GDM1 (cell line): ENCODE results near the gene LHX3.

ENCODE experiments used
- DNase-seq: peaks from one replicate; lab custom pipeline; 2025; lab: John Stamatoyannopoulos, UW

The LHX3 gene

GRCh38 chr9:136177224-136177623, 27.7 kb downstream of the LHX3 start:
- DNase-seq = no peak

- no peak for DNase-seq
These were observed 29.2 kb downstream of the LHX3 start for GRCh38 chr9:136175616-136176197.

GRCh38 chr9:136174779-136175615, 29.9 kb downstream of the LHX3 start:
- no peak for DNase-seq

GRCh38 chr9:136173648-136174290, 31.2 kb downstream of the LHX3 start:
- DNase-seq = no peak

- no peak for DNase-seq
These were observed 32.4 kb downstream of the LHX3 start for GRCh38 chr9:136172412-136173079.

- no peak for DNase-seq
These were observed 33.0 kb downstream of the LHX3 start for GRCh38 chr9:136171801-136172411.

- DNase-seq = no peak
These were observed 33.7 kb downstream of the LHX3 start for GRCh38 chr9:136171009-136171800.

GRCh38 chr9:136170006-136170901, 34.7 kb downstream of the LHX3 start:
- no peak for DNase-seq

GRCh38 chr9:136169495-136169894, 35.4 kb downstream of the LHX3 start:
- no peak for DNase-seq

- no peak for DNase-seq
These were observed 41.6 kb downstream of the LHX3 start for GRCh38 chr9:136163248-136163850.

- no peak for DNase-seq
These were observed 43.8 kb downstream of the LHX3 start for GRCh38 chr9:136160995-136161610.

GRCh38 chr9:136160381-136160841, 44.5 kb downstream of the LHX3 start:
- DNase-seq = no peak

- DNase-seq = no peak
These were observed 45.1 kb downstream of the LHX3 start for GRCh38 chr9:136159851-136160250.

GRCh38 chr9:136157477-136158265, 47.3 kb downstream of the LHX3 start:
- no peak for DNase-seq

GRCh38 chr9:136156209-136157120, 48.5 kb downstream of the LHX3 start:
- DNase-seq = no peak

GRCh38 chr9:136155576-136155975, 49.4 kb downstream of the LHX3 start:
- DNase-seq = no peak

- DNase-seq = no peak
These were observed 50.0 kb downstream of the LHX3 start for GRCh38 chr9:136154943-136155342.
